NCI-H2227 (cell line): ENCODE results near the gene SLC15A5.

Experiments
- DNase-seq: peaks from one replicate; lab custom pipeline; 2025; ENCODE audit not compliant: unreplicated experiment; lab: John Stamatoyannopoulos, UW

Gene SLC15A5

GRCh38 chr12:16261944-16262475 lies 15.5 kb downstream of the SLC15A5 start:
- no peak for DNase-seq

GRCh38 chr12:16260206-16260605 lies 17.3 kb downstream of the SLC15A5 start:
- no peak for DNase-seq

- no peak for DNase-seq
These were observed 18.5 kb downstream of the SLC15A5 start for GRCh38 chr12:16258963-16259362.

GRCh38 chr12:16246264-16246663 lies 31.2 kb downstream of the SLC15A5 start:
- DNase-seq: no peak

GRCh38 chr12:16245209-16245608 lies 32.3 kb downstream of the SLC15A5 start:
- DNase-seq: no peak

- DNase-seq: no peak
These were observed 33.7 kb downstream of the SLC15A5 start for GRCh38 chr12:16243487-16244412.

- no peak for DNase-seq
These were observed 36.1 kb downstream of the SLC15A5 start for GRCh38 chr12:16241346-16241745.

- no peak for DNase-seq
These were observed 38.8 kb downstream of the SLC15A5 start for GRCh38 chr12:16238661-16239060.

- no peak for DNase-seq
These were observed 47.8 kb downstream of the SLC15A5 start for GRCh38 chr12:16229676-16230075.

GRCh38 chr12:16228067-16228466 lies 49.4 kb downstream of the SLC15A5 start:
- DNase-seq: no peak

- DNase-seq: no peak
These were observed 51.8 kb downstream of the SLC15A5 start for GRCh38 chr12:16225692-16226091.

GRCh38 chr12:16224196-16224595 lies 53.3 kb downstream of the SLC15A5 start:
- DNase-seq: no peak

- DNase-seq: no peak
These were observed 55.7 kb downstream of the SLC15A5 start for GRCh38 chr12:16221776-16222175.

GRCh38 chr12:16220120-16220519 lies 57.4 kb downstream of the SLC15A5 start:
- DNase-seq: no peak

GRCh38 chr12:16218934-16219751 lies 58.3 kb downstream of the SLC15A5 start:
- DNase-seq: no peak

- no peak for DNase-seq
These were observed 59.3 kb downstream of the SLC15A5 start for GRCh38 chr12:16218234-16218633.

GRCh38 chr12:16211731-16212130 lies 65.8 kb downstream of the SLC15A5 start:
- DNase-seq: no peak

- DNase-seq: no peak
These were observed 78.6 kb downstream of the SLC15A5 start for GRCh38 chr12:16198884-16199283.

GRCh38 chr12:16197600-16197999 lies 79.9 kb downstream of the SLC15A5 start:
- DNase-seq: no peak

GRCh38 chr12:16189849-16190248 lies 87.6 kb downstream of the SLC15A5 start:
- peak; percentile 3 for DNase-seq

GRCh38 chr12:16187660-16188059 lies 89.8 kb downstream of the SLC15A5 start:
- DNase-seq: peak; percentile 9

GRCh38 chr12:16184681-16185080 lies 92.8 kb downstream of the SLC15A5 start:
- no peak for DNase-seq
